ENCODE data around the gene SUSD1. TPM values are rescaled to one million over a fixed set of nuclear protein-coding genes. Genes with fewer than 3 reads are reported as not detected.

Gene SUSD1
- total RNA-seq, 1 experiment from 2014 or later = 7.4 TPM

DNA sequence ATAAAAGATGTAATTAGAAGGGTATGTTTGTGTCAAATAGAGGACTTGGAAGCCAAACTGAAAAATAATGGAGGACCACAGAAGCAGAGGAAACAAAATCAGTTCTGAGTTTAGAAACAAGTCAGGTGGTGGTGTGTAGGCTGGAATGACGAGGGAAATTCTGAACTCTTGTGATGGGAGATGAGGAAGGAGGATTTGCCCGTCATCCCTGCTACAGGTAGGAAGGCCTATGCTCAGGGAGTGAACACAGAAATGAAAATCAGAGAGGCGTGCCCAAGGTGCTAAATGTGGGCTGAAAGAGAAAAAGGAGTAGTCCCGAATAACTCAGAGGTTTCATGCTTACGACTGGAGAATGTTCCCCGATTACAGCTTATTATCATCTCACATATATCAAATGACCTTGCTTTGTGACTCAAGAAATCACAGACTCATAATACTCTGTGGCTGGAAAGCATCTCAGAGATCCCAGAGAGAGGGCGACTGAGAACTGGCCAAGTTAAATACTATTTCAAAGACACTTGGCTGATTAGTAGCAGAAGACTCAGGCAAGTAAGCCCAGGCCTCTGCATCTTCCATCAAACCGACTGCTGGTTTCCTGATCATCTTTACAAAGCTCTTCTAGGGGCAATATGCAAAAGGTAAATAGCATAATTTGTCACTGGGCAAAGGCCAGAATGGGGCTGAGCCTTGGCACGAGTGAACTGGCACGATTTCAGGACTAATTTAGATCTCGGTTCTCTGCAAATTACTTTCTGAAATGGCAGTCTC lies 126.0 kb downstream of the SUSD1 start:
- intact Hi-C loops (cut with micrococcal nuclease) = no loop called here
- Histone ChIP-seq H3K4me3 (ENCODE audit: low read length) (no peak overlapping the region), H3K79me2 (ENCODE audit: low read length) (no peaks in the 10 kb centered on the region), H3K36me3 (ENCODE audit: low read depth, low read length) (peaks cover 10% of the 10 kb centered on the region; the same call in 1 of the 2 replicates), H2AFZ (ENCODE audit: low read length) (no peak overlapping the region), H3K27me3 (ENCODE audit: low read length) (no peaks in the 10 kb centered on the region), H4K20me1 (ENCODE audit: low read length) (no peaks in the 10 kb centered on the region), H3K9me3 (ENCODE audit: low read length) (peaks cover 7% of the 10 kb centered on the region; the same call in 1 of the 2 replicates), H3K4me2 (ENCODE audit: low read length) (no peak overlapping the region), H3K4me1 (ENCODE audit: insufficient read depth, low read length) (peaks cover 31% of the 10 kb centered on the region), H3F3A (ENCODE audit: low read length, unreplicated experiment) (no peaks in the 10 kb centered on the region), H3K9me2 (replicated peaks; ENCODE audit: low read length) (no peaks in the 10 kb centered on the region), H3K27ac (ENCODE audit: low read length) (no peak overlapping the region), H3K9ac (ENCODE audit: low read length) (no peak overlapping the region)
- ChIA-PET CTCF (no interaction called here), POLR2A (ENCODE audit: unreplicated experiment) (no interaction called here)
- DNase-seq (no peak), ATAC-seq (no peak)
- TF ChIP-seq, protein P1, sequence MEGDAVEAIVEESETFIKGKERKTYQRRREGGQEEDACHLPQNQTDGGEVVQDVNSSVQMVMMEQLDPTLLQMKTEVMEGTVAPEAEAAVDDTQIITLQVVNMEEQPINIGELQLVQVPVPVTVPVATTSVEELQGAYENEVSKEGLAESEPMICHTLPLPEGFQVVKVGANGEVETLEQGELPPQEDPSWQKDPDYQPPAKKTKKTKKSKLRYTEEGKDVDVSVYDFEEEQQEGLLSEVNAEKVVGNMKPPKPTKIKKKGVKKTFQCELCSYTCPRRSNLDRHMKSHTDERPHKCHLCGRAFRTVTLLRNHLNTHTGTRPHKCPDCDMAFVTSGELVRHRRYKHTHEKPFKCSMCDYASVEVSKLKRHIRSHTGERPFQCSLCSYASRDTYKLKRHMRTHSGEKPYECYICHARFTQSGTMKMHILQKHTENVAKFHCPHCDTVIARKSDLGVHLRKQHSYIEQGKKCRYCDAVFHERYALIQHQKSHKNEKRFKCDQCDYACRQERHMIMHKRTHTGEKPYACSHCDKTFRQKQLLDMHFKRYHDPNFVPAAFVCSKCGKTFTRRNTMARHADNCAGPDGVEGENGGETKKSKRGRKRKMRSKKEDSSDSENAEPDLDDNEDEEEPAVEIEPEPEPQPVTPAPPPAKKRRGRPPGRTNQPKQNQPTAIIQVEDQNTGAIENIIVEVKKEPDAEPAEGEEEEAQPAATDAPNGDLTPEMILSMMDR (conservative IDR thresholded peaks at IDR 0.05; ENCODE audit: low read depth, low read length) = no peak
- TF ChIP-seq EZH2phosphoT487 (IDR thresholded peaks at IDR 0.05; ENCODE audit: borderline replicate concordance, low read length) = no peak
- BruUV-seq (replicated peaks) = no TSS peak

DNA sequence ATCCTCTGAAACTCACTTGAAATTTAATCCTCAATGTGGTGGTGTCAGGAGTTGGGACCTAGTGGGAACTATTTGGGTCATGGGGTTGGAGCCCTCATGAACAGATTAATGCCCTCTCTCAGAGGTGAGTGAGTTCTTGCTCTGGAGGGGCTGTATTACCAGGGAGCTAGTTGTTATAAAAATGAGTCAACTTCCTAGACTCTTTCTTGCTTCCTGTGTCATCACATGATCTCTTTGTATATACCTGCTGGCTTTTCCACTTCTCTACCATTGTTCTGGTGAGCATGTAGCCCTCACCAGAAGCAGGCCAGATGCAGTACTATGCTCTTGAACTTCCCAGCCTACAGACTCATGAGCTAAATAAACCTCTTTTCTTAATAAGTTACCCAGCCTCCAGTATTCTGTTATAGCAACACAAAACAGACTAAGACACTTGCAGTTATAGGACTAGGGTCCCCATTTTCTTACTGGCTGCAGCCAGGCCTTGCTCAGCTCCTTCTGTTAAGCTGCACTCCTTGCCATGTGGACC lies 127.5 kb downstream of the SUSD1 start:
- TF ChIP-seq EZH2phosphoT487 (IDR thresholded peaks at IDR 0.05; ENCODE audit: borderline replicate concordance, low read length) (no peak), EZH2 (IDR thresholded peaks at IDR 0.05; ENCODE audit: low read length, unreplicated experiment) (no peak)
- TF ChIP-seq, protein P1 (conservative IDR thresholded peaks at IDR 0.05; ENCODE audit: low read depth, low read length) = no peak
- no TSS peak for BruUV-seq (replicated peaks)
- DNase-seq (no peak), ATAC-seq (no peak)
- H4K20me1 ChIP-seq (ENCODE audit: low read length) = no peaks in the 10 kb centered on the region
- H3K4me2 ChIP-seq (ENCODE audit: low read length) = no peak overlapping the region
- 0 out of 2 replicates have a peak overlapping the region, but pooled peaks have one; percentile 82 for H3K27ac ChIP-seq (ENCODE audit: low read length)
- POLR2A ChIA-PET (ENCODE audit: unreplicated experiment) = no interaction called here
- H3K4me3 ChIP-seq (ENCODE audit: low read length) = no peak overlapping the region
- no peak overlapping the region for H3K9ac ChIP-seq (ENCODE audit: low read length)
- no peaks in the 10 kb centered on the region for H3K9me2 ChIP-seq (replicated peaks; ENCODE audit: low read length)
- H3K79me2 ChIP-seq (ENCODE audit: low read length) = no peaks in the 10 kb centered on the region
- intact Hi-C loops (cut with micrococcal nuclease) = loop anchor here (2.0 kb wide), 1 partner anchor 13 kb away; no protein-coding TSS in a partner anchor
- no peak overlapping the region for H2AFZ ChIP-seq (ENCODE audit: low read length)
- H3K36me3 ChIP-seq (ENCODE audit: low read depth, low read length) = peaks cover 10% of the 10 kb centered on the region; the same call in 1 of the 2 replicates
- H3K27me3 ChIP-seq (ENCODE audit: low read length) = no peaks in the 10 kb centered on the region
- CTCF ChIA-PET = no interaction called here
- peaks cover 5% of the 10 kb centered on the region for H3F3A ChIP-seq (ENCODE audit: low read length, unreplicated experiment)
- peaks cover 38% of the 10 kb centered on the region for H3K4me1 ChIP-seq (ENCODE audit: insufficient read depth, low read length)
- peaks cover 7% of the 10 kb centered on the region; the same call in 1 of the 2 replicates for H3K9me3 ChIP-seq (ENCODE audit: low read length)

DNA sequence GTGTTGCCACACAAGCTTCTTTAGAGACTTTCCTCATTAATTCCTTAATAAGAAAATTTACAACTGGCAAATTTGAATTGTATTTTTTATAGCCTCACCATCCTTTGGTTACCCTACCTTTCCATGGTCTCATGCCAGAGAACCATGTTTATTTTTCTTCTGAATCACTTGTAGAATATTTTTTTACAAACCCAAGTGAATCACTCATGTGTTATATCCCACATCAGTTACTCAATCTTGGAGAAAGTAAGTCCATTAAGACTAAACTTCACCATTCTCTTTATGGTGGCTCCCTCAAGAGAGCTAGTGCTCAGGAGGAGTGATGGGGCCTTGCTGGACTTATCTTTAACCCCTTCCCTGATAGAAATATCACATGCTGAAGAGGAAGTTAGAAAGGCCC lies 128.9 kb downstream of the SUSD1 start:
- intact Hi-C loops (cut with micrococcal nuclease) = loop anchor here (2.0 kb wide), 1 partner anchor 15 kb away; no protein-coding TSS in a partner anchor
- TF ChIP-seq EZH2 (IDR thresholded peaks at IDR 0.05; ENCODE audit: low read length, unreplicated experiment) = no peak
- TF ChIP-seq, protein P1 (conservative IDR thresholded peaks at IDR 0.05; ENCODE audit: low read depth, low read length) = no peak
- TF ChIP-seq EZH2phosphoT487 (IDR thresholded peaks at IDR 0.05; ENCODE audit: borderline replicate concordance, low read length) = no peak
- peaks cover 7% of the 10 kb centered on the region; the same call in 1 of the 2 replicates for H3K9me3 ChIP-seq (ENCODE audit: low read length)
- no peaks in the 10 kb centered on the region for H3K27me3 ChIP-seq (ENCODE audit: low read length)
- H3K36me3 ChIP-seq (ENCODE audit: low read depth, low read length) = peaks cover 10% of the 10 kb centered on the region; the same call in 1 of the 2 replicates
- H3K4me3 ChIP-seq (ENCODE audit: low read length) = no peak overlapping the region
- peak overlapping the region; percentile 82 for H3K27ac ChIP-seq (ENCODE audit: low read length)
- H4K20me1 ChIP-seq (ENCODE audit: low read length) = no peaks in the 10 kb centered on the region
- peaks cover 52% of the 10 kb centered on the region for H3K4me1 ChIP-seq (ENCODE audit: insufficient read depth, low read length)
- H3K4me2 ChIP-seq (ENCODE audit: low read length) = peak overlapping the region; percentile 48; the same call in 1 of the 2 replicates
- ATAC-seq (peak; percentile 50), DNase-seq (peak; percentile 86)
- no peaks in the 10 kb centered on the region for H3K9me2 ChIP-seq (replicated peaks; ENCODE audit: low read length)
- ChIA-PET POLR2A (ENCODE audit: unreplicated experiment) (no interaction called here), CTCF (no interaction called here)
- no peaks in the 10 kb centered on the region for H3K79me2 ChIP-seq (ENCODE audit: low read length)
- H3F3A ChIP-seq (ENCODE audit: low read length, unreplicated experiment) = peaks cover 6% of the 10 kb centered on the region
- H3K9ac ChIP-seq (ENCODE audit: low read length) = peak overlapping the region; percentile 33; the same call in 1 of the 2 replicates
- no TSS peak for BruUV-seq (replicated peaks)
- H2AFZ ChIP-seq (ENCODE audit: low read length) = peak overlapping the region; percentile 49; the same call in 1 of the 2 replicates

Data from PC-3 (cell line).